Thyroid gland (tissue), 4 donors: ENCODE results near the gene HES1. TPM values are rescaled to one million over a fixed set of nuclear protein-coding genes. Genes with fewer than 3 reads are reported as not detected.
A peak's percentile ranks its signal among the peaks of the same experiment; 100 is the strongest.

Experiments used
- DNase-seq, 2 donors: peaks; one replicate each; pipeline ENCODE4 v3.0.0-alpha.2; 2019
- H3K27ac ChIP-seq, 3 donors: fragments of 200-600 bp; sonication (generic); 1 replicate in 2 of 3; 2 replicates in 1 of 3; pipeline ENCODE4 v1.5.1; 2016 to 2019; ENCODE audit warnings: mild to moderate bottlenecking in 1 of 3, moderate library complexity in 1 of 3
- H3K27me3 ChIP-seq: fragments of 200-600 bp; sonication (generic); one replicate; pipeline ENCODE4 v1.5.1; 2019
- H3K36me3 ChIP-seq, 2 donors: fragments of 200-600 bp; sonication (generic); one replicate each; pipeline ENCODE4 v1.5.1; 2016 to 2019
- H3K4me1 ChIP-seq, 2 donors: fragments of 200-600 bp; sonication (generic); one replicate each; pipeline ENCODE4 v1.5.1; 2017 to 2019
- H3K4me3 ChIP-seq, 3 donors: fragments of 200-600 bp; sonication (generic); replicated peaks in 1 of 3; 1 replicate in 2 of 3; 2 replicates in 1 of 3; pipeline ENCODE4 v1.5.1; 2016; ENCODE audit warnings: mild to moderate bottlenecking in 1 of 3
- H3K9me3 ChIP-seq: fragments of 200-600 bp; sonication (generic); one replicate; pipeline ENCODE4 v1.5.1; 2017
- CTCF ChIP-seq, 6 experiments: fragments of 200-600 bp in 3 of 6; fragments of 450-650 bp in 3 of 6; sonication (generic) in 3 of 6; IDR thresholded peaks; one replicate each; pipeline ENCODE4 v1.5.1; 2016 to 2019; ENCODE audit warnings: antibody characterized with exemption in 6 of 6, mild to moderate bottlenecking in 2 of 6, inconsistent platforms in 1 of 6, moderate library complexity in 1 of 6
- POLR2A ChIP-seq, 2 donors: fragments of 450-650 bp; IDR thresholded peaks; one replicate each; pipeline ENCODE4 v1.6.1; 2017; ENCODE audit warnings: antibody characterized with exemption in 2 of 2, mild to moderate bottlenecking in 2 of 2, moderate library complexity in 1 of 2
- WGBS, 2 donors: methylation state at CpG; one replicate each; pipeline ENCODE4 v1.1.5; 2017; 5-methylcytosine and 5-hydroxymethylcytosine counted together
- intact Hi-C: fragments of 100-400 bp; cut with DNase I; formaldehyde crosslinking; loops from one replicate; pipeline ENCODE4 v1.15.1; 2023
- total RNA-seq, 4 donors: library from RNA; depleted of rRNA; stranded (reverse); fragments of >200 nt; gene quantifications; one replicate each; pipeline ENCODE4 v1.2.3, GENCODE V29; 2016

Gene HES1
- total RNA-seq, 4 donors from 2014 or later = 127 to 193 (median 159) TPM

GRCh38 chr3:194141415-194142155 is 5.6 kb downstream of the HES1 start:
- H3K27me3 ChIP-seq = no peaks in the 10 kb centered on the region
- H3K36me3 ChIP-seq = peaks cover 4 to 8% of the 10 kb centered on the region in 2 donors
- peak; percentile 97 to 98 for DNase-seq
- no peak overlapping the region for H3K4me3 ChIP-seq
- intact Hi-C loops = loop anchor here (10.0 kb wide), 1 partner anchor 53 kb away; no protein-coding TSS in a partner anchor
- no peaks in the 10 kb centered on the region for H3K9me3 ChIP-seq
- peak overlapping the region; percentile 84 to 97 (median 94) for H3K27ac ChIP-seq
- H3K4me1 ChIP-seq = peaks cover 25 to 38% of the 10 kb centered on the region in 2 donors
- peak in 1 of 6 experiments; percentile 29 for TF ChIP-seq CTCF (IDR thresholded peaks at IDR 0.05)
- TF ChIP-seq POLR2A (IDR thresholded peaks at IDR 0.05) = peak in 1 of 2 donors; percentile 75
- 1 to 11% methylated on average over 9 to 17 of the region's 65 CpGs for WGBS, 2 donors

GRCh38 chr3:194142156-194142910 is 6.4 kb downstream of the HES1 start:
- no peaks in the 10 kb centered on the region for H3K27me3 ChIP-seq
- H3K36me3 ChIP-seq = peaks cover 4 to 8% of the 10 kb centered on the region in 2 donors
- WGBS, 2 donors = 37 to 46% methylated on average over 14 of the region's 14 CpGs
- H3K9me3 ChIP-seq = no peaks in the 10 kb centered on the region
- TF ChIP-seq POLR2A (IDR thresholded peaks at IDR 0.05) (no peak), CTCF (IDR thresholded peaks at IDR 0.05) (no peak)
- H3K4me3 ChIP-seq = no peak overlapping the region
- peak in 1 of 2 donors; percentile 29 for DNase-seq
- peak overlapping the region; percentile 84 to 94 (median 84) for H3K27ac ChIP-seq
- intact Hi-C loops = loop anchor here (10.0 kb wide), 1 partner anchor 52 kb away; no protein-coding TSS in a partner anchor
- peaks cover 25 to 38% of the 10 kb centered on the region in 2 donors for H3K4me1 ChIP-seq

- no peaks in the 10 kb centered on the region for H3K9me3 ChIP-seq
- intact Hi-C loops = loop anchor here (10.0 kb wide), 1 partner anchor 49 kb away; no protein-coding TSS in a partner anchor
Observed at GRCh38 chr3:194145702-194146101, 9.8 kb downstream of the HES1 start.

GRCh38 chr3:194147679-194148078 is 11.7 kb downstream of the HES1 start:
- Histone ChIP-seq H3K4me1 (peaks cover 7 to 13% of the 10 kb centered on the region in 2 donors), H3K27me3 (no peaks in the 10 kb centered on the region), H3K27ac (no peak overlapping the region), H3K4me3 (no peak overlapping the region), H3K9me3 (no peaks in the 10 kb centered on the region), H3K36me3 (no peaks in the 10 kb centered on the region)
- DNase-seq = no peak
- TF ChIP-seq CTCF (IDR thresholded peaks at IDR 0.05) = no peak
- no peak for TF ChIP-seq POLR2A (IDR thresholded peaks at IDR 0.05)
- intact Hi-C loops = loop anchor here (10.0 kb wide), 1 partner anchor 47 kb away; no protein-coding TSS in a partner anchor
- 94% methylated on average over 7 of the region's 7 CpGs for WGBS, 2 donors

More at GRCh38 chr3:194145702-194146101, 9.8 kb downstream of the HES1 start:
- Histone ChIP-seq H3K4me1 (peaks cover 19 to 27% of the 10 kb centered on the region in 2 donors), H3K27ac (no peak overlapping the region), H3K36me3 (no peaks in the 10 kb centered on the region), H3K4me3 (no peak overlapping the region), H3K27me3 (no peaks in the 10 kb centered on the region)
- WGBS, 2 donors = 100% methylated on average over 2 of the region's 2 CpGs
- DNase-seq = no peak
- TF ChIP-seq POLR2A (IDR thresholded peaks at IDR 0.05) (no peak), CTCF (IDR thresholded peaks at IDR 0.05) (no peak)
